GM19351 (cell line): ENCODE results near the gene SRR.
"Not testable (repeated sequence)": the region's sequence is repeated elsewhere in the genome, so short reads cannot be mapped to it uniquely, and the experiment has no call there.

Experiments
- ATAC-seq: cut with Tn5 transposase; IDR thresholded peaks from one replicate; pipeline ENCODE4 v1.9.1; 2021; ENCODE audit warnings: mild to moderate bottlenecking, moderate library complexity; ENCODE audit not compliant: unreplicated experiment

SRR gene

GRCh38 chr17:2303204-2304188 lies at the start of gene SRR, which contains the start of gene SMG6:
SRR (plus strand) TSS chr17:2303950; CDS start chr17:2315561, 11,611 bp downstream.
SMG6 (minus strand) TSS chr17:2303785; CDS start chr17:2303720, 65 bp downstream.
- peak; percentile 66 for ATAC-seq

DNA sequence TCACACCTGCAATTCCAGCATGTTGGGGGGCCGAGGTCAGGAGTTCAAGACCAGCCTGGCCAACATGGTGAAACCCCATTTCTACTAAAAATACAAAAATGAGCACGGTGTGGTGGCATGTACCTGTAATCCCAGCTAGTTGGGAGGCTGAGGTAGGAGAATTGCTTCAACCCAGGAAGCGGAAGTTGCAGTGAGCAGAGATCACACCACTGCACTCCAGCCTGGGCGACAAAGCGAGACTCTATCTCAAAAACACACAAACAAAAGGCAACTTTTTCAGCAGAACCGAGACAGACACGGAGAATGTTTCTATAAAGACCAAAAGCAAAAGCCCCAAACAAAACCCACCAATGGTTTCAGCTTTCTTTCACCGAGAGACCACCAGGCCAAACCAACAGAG lies 44.9 kb upstream of the SRR start:
- not testable (repeated sequence) for ATAC-seq

- peak; percentile 83 for ATAC-seq
Observed at GRCh38 chr17:2259769-2260536, 43.8 kb upstream of the SRR start.

GRCh38 chr17:2262135-2262587 lies 41.6 kb upstream of the SRR start:
- no peak for ATAC-seq

DNA sequence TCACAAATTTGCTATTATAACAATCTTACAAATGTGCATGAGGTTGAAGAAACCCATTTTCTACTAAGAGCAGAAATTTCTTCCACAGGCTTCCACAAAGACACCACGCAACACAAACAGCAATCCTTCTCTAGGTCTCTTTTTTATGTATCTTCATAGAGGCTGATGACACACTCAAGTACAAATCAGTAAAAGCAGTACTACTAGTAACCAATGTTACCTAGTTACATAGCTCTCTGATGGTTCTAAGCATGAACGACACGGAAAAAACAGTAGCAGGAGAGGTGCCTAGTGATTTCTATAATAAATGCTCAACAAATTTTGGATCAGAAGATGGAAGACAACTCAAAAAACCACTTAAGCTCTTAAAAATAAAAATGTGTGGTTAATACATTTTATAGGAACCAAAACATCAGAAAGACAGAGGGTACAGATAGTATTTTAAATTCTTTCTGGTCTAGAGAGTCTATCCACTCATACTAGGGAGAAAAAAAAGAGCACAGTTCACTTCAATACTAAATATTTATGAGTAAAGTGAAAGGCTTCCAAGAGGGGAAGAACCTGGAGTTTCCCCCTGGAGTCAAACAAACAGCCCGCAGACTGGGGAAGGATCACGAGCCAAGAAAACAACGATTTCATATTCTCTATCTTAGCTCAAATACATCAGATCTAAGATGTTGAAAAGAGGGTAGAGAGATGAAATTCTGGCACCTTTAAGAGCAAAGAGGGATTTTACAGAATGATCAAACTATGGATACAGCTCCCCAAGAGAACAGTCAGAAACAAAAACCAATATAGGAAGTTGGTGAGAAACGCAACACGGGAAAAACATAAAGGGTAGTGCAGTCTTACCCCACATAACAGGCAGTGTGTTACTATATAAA lies 40.3 kb upstream of the SRR start:
- ATAC-seq, result no peak

DNA sequence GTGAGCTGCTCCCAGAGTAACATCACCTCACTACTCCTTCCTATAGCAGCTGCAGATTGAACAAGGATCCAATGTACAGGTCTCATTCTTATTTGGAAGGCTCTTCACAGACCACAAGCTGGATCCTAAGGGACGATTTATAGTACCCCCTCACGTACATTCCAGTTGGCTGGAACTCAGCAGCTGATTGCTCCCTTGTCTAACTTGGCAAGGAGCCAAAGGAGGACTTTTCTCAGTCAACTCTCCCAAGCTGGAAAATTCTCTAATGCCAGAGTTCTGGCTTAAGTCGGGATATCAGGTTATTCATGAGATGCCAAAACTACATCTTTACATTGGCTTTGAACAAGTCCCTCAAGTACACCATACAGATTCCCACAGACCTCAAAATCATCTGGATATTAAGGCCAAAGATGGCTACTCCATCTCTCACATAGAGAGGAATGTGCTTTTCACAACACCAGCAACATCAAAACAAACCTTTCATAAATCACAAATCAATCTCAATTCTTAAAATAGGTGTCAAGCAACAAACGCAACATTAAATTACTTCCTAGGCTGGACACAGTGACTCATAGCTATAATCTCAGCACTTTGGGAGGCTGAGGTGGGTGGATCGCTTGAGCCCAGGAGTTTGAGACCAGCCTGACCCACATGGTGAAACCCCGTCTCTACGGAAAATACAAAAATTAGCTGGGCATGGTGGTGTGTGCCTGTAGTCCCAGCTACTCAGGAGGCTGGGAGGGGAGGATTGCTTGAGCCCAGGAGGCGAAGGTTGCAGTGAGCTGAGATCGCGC lies 39.5 kb upstream of the SRR start:
- ATAC-seq, result no peak

DNA sequence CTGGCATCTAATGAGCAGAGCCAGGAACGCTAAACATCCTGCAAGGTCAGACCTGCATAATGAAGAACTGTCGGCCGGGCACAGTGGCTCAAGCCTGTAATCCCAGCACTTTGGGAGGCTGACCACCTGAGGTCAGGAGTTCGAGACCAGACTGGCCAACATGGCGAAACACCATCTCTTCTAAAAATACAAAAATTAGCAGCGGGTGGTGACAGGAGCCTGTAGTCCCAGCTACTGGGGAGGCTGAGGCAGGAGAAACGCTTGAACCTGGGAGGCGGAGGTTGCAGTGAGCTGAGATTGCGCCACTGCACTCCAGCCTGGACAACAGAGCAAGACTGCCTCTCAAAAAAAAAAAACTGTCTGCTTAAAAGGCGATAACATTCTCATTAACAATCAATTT lies 38.6 kb upstream of the SRR start:
- ATAC-seq, result not testable (repeated sequence)

- ATAC-seq, result peak; percentile 71
Observed at GRCh38 chr17:2266045-2266864, 37.5 kb upstream of the SRR start.

- ATAC-seq, result peak; percentile 23
Observed at GRCh38 chr17:2266865-2267228, 36.9 kb upstream of the SRR start.

- no peak for ATAC-seq
Observed at GRCh38 chr17:2267354-2267753, 36.4 kb upstream of the SRR start.

GRCh38 chr17:2271985-2272702 lies 31.6 kb upstream of the SRR start:
- ATAC-seq, result no peak

- ATAC-seq, result no peak
Observed at GRCh38 chr17:2274414-2274813, 29.3 kb upstream of the SRR start.

- ATAC-seq, result no peak
Observed at GRCh38 chr17:2275722-2276121, 28.0 kb upstream of the SRR start.

GRCh38 chr17:2277429-2278170 lies 26.1 kb upstream of the SRR start:
- ATAC-seq, result no peak

DNA sequence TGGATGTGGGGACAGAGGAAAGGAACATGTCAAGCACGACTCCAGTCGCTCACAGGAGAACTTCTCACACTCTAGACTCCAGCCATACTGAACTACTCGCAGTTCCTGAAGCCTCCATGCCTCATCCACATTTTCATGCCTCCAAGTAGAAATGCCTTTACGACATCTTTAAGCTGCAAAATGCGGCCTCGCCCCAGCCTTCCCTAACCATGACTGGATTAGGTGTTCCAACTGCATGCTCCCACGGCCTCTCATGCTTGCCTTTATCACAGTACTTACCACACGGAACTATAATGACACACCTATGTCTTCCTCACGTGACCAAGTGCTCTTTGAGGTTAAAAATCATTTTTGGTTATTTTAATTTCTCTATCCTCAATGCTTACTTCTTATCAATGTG lies 24.0 kb upstream of the SRR start:
- no peak for ATAC-seq

- ATAC-seq, result no peak
Observed at GRCh38 chr17:2282297-2282873, 21.4 kb upstream of the SRR start.

DNA sequence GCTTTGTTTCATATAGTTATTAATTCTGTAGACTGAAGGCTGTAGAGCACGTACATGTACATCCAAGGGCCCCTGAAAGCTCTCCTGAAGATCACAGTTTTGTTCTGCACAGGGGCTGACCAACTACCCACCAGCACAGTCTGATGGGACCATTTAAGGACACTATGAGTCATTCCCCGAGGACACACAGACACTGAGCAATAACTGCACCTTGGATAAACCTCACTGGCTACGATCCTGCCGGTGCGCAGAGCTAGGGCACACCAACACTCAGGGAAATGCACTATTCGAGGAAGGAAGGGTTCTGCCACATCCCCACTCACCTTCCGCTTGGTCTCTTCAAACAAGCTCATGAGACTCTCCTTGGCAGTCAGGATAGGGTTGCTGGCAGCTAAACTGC lies 20.4 kb upstream of the SRR start:
- ATAC-seq, result no peak
